GM12878 (cell line): ENCODE results near the gene TMEM201. TPM values are rescaled to one million over a fixed set of nuclear protein-coding genes. Genes with fewer than 3 reads are reported as not detected.
A peak's percentile ranks its signal among the peaks of the same experiment; 100 is the strongest.

Source experiments
- CHD1 ChIP-seq: IDR thresholded peaks from 2 replicates; pipeline ENCODE4 v1.6.1; 2012; ENCODE audit warnings: low read depth, low read length, improper control_type of control experiment
- CHD4 ChIP-seq: fragments of 200-600 bp; sonication (generic); IDR thresholded peaks from 2 replicates; pipeline ENCODE4 v1.6.1; 2016; ENCODE audit warnings: mild to moderate bottlenecking
- CREB1 ChIP-seq: IDR thresholded peaks from 2 replicates; pipeline ENCODE4 v1.6.1; 2012; ENCODE audit warnings: low read depth, mild to moderate bottlenecking, inconsistent platforms
- EP300 ChIP-seq, 2 experiments: fragments of 150-350 bp in 1 of 2; IDR thresholded peaks; 2 replicates each; pipeline ENCODE4 v1.6.1; 2011 to 2012; ENCODE audit warnings: low read depth in 2 of 2, low read length in 2 of 2, borderline replicate concordance in 1 of 2, improper control_type of control experiment in 1 of 2, inconsistent platforms in 1 of 2; ENCODE audit not compliant: control insufficient read depth in 1 of 2
- FOS ChIP-seq: IDR thresholded peaks from 3 replicates; pipeline ENCODE4 v1.6.1; 2011; ENCODE audit warnings: borderline replicate concordance; ENCODE audit not compliant: insufficient read length; ENCODE audit errors: extremely low read depth
- FOXM1 ChIP-seq: IDR thresholded peaks from 2 replicates; pipeline ENCODE4 v1.6.1; 2012; ENCODE audit warnings: low read depth, mild to moderate bottlenecking, inconsistent platforms, low read length, moderate library complexity
- HCFC1 ChIP-seq: fragments of 150-350 bp; IDR thresholded peaks from 2 replicates; pipeline ENCODE4 v1.6.1; 2014; ENCODE audit warnings: low read length
- KDM1A ChIP-seq: fragments of 200-600 bp; sonication (generic); IDR thresholded peaks from 2 replicates; pipeline ENCODE4 v1.6.1; 2016; ENCODE audit warnings: borderline replicate concordance
- MAX ChIP-seq: IDR thresholded peaks from 2 replicates; pipeline ENCODE4 v1.6.1; 2012; ENCODE audit warnings: low read depth, low read length, improper control_type of control experiment
- NBN ChIP-seq: fragments of 450-650 bp; IDR thresholded peaks from 2 replicates; pipeline ENCODE4 v1.6.1; 2016
- NRF1 ChIP-seq: conservative IDR thresholded peaks from 2 replicates; pipeline ENCODE4 v1.6.1; 2011; ENCODE audit warnings: mild to moderate bottlenecking, low read depth, low read length, improper control_type of control experiment
- PBX3 ChIP-seq: IDR thresholded peaks from 2 replicates; pipeline ENCODE4 v1.6.1; 2011; ENCODE audit warnings: mild to moderate bottlenecking, low read depth, low read length, moderate library complexity; ENCODE audit not compliant: insufficient replicate concordance
- PML ChIP-seq: IDR thresholded peaks from 2 replicates; pipeline ENCODE4 v1.6.1; 2012; ENCODE audit warnings: low read length, inconsistent platforms
- RAD21 ChIP-seq: IDR thresholded peaks from 2 replicates; pipeline ENCODE4 v1.6.1; 2011; ENCODE audit warnings: mild to moderate bottlenecking, low read depth, low read length, moderate library complexity; ENCODE audit not compliant: insufficient read depth
- RCOR1 ChIP-seq: conservative IDR thresholded peaks from 2 replicates; pipeline ENCODE4 v1.6.1; 2012; ENCODE audit warnings: low read depth, low read length, improper control_type of control experiment
- RELA ChIP-seq: fragments of 450-650 bp; IDR thresholded peaks from 2 replicates; pipeline ENCODE4 v1.8.0; 2014; ENCODE audit warnings: borderline replicate concordance; ENCODE audit not compliant: partially characterized antibody
- RELB ChIP-seq: fragments of 450-650 bp; IDR thresholded peaks from 2 replicates; pipeline ENCODE4 v1.6.1; 2017; ENCODE audit warnings: low read depth, mild to moderate bottlenecking, moderate library complexity
- SIX5 ChIP-seq: IDR thresholded peaks from 2 replicates; pipeline ENCODE4 v1.6.1; 2011; ENCODE audit warnings: mild to moderate bottlenecking, low read depth, low read length, moderate library complexity; ENCODE audit not compliant: severe bottlenecking
- SMAD1 ChIP-seq: fragments of 450-650 bp; IDR thresholded peaks from 2 replicates; pipeline ENCODE4 v1.6.1; 2018; ENCODE audit warnings: mild to moderate bottlenecking, low read depth; ENCODE audit not compliant: partially characterized antibody
- SMAD5 ChIP-seq: IDR thresholded peaks from 2 replicates; pipeline ENCODE4 v1.6.1; 2016; ENCODE audit warnings: antibody characterized with exemption, low read depth
- SREBF2 ChIP-seq: IDR thresholded peaks from 2 replicates; pipeline ENCODE4 v1.6.1; 2012; ENCODE audit warnings: mild to moderate bottlenecking, low read length
- SUZ12 ChIP-seq: fragments of 200-600 bp; sonication (generic); IDR thresholded peaks from one replicate; pipeline ENCODE4 v1.6.1; 2018; ENCODE audit warnings: antibody characterized with exemption, mild to moderate bottlenecking; ENCODE audit not compliant: unreplicated experiment
- TCF7 ChIP-seq: IDR thresholded peaks from 2 replicates; pipeline ENCODE4 v1.6.1; 2014; ENCODE audit warnings: antibody characterized with exemption, borderline replicate concordance
- WRNIP1 ChIP-seq: IDR thresholded peaks from 2 replicates; pipeline ENCODE4 v1.6.1; 2011; ENCODE audit warnings: low read depth, low read length, improper control_type of control experiment, borderline replicate concordance
- YBX1 ChIP-seq: fragments of 450-650 bp; IDR thresholded peaks from 2 replicates; pipeline ENCODE4 v1.6.1; 2016; ENCODE audit warnings: antibody characterized with exemption
- ZNF274 ChIP-seq: IDR thresholded peaks from one replicate; pipeline ENCODE4 v1.8.0; 2011; ENCODE audit not compliant: insufficient read length, insufficient read depth
- ZNF622 ChIP-seq: fragments of 450-650 bp; IDR thresholded peaks from 2 replicates; pipeline ENCODE4 v1.6.1; 2017; ENCODE audit warnings: mild to moderate bottlenecking, inconsistent platforms
- polyA plus RNA-seq, 11 experiments: library from polyadenylated mRNA; depleted of rRNA in 4 of 11; unstranded in 6 of 11; stranded (reverse) in 5 of 11; fragments of >200 nt; fragmentation: Nextera tagmentation in 4 of 11; fragmentation: Illumina TruSeq in 1 of 11; extraction: Ambion mirVana in 4 of 11; extraction: Trizol in 1 of 11; gene quantifications; 1 replicate in 1 of 11; 2 replicates in 10 of 11; pipeline versions ENCODE4 v1.2.1 to v1.2.3, GENCODE V29; 2011 to 2016; ENCODE audit warnings: inconsistent platforms in 2 of 11, missing spikeins in 2 of 11, low read depth in 1 of 11
- total RNA-seq, 4 experiments: library from RNA; depleted of rRNA in 3 of 4; stranded (reverse); fragments of >200 nt in 3 of 4; fragmentation: Illumina TruSeq in 1 of 4; extraction: Trizol in 1 of 4; gene quantifications; 2 replicates each; pipeline versions ENCODE4 v1.2.1 to v1.2.3, GENCODE V29; 2013 to 2021

TMEM201 gene
- total and polyA plus RNA-seq, 10 of the 15 experiments (the other 5 are each of a cell fraction or from before 2014, with no cell fraction given) = 0.13 to 26.6 (median 6.1) TPM

- TF ChIP-seq PBX3 = peak; percentile 21
- no peak for TF ChIP-seq SREBF2
- TF ChIP-seq YBX1 = no peak
- TF ChIP-seq SMAD1 = peak; percentile 11
- no peak for TF ChIP-seq RCOR1
- no peak for TF ChIP-seq HCFC1
- TF ChIP-seq ZNF622 = no peak
- TF ChIP-seq NBN = no peak
- TF ChIP-seq SIX5 = no peak
- no peak for TF ChIP-seq FOXM1
- TF ChIP-seq TCF7 = no peak
- TF ChIP-seq WRNIP1 = no peak
- no peak for TF ChIP-seq PML
- TF ChIP-seq RAD21 = no peak
- TF ChIP-seq SUZ12 = no peak
- no peak for TF ChIP-seq MAX
- TF ChIP-seq RELB = no peak
- TF ChIP-seq FOS = no peak
- no peak for TF ChIP-seq NRF1
- TF ChIP-seq CREB1 = 0 out of 2 replicates have a peak, but pooled peaks have one; percentile 24
- TF ChIP-seq RELA = no peak
- TF ChIP-seq CHD1 = no peak
- no peak for TF ChIP-seq CHD4
- no peak for TF ChIP-seq EP300 (IDR thresholded peaks at IDR 0.05; ENCODE audit: borderline replicate concordance in 1 of 2, control insufficient read depth in 1 of 2, low read depth in 2 of 2, low read length in 2 of 2)
- TF ChIP-seq KDM1A = no peak
- TF ChIP-seq ZNF274 = no peak
- 0 out of 2 replicates have a peak, but pooled peaks have one; percentile 16 for TF ChIP-seq SMAD5
These were observed 68.9 kb downstream of the TMEM201 start (continued) for GRCh38 chr1:9657521-9658032.
